Activated CD8-positive, alpha-beta T cell treated with anti-CD3 and anti-CD28 coated beads, Interleukin-2, amount 10 ng/mL, durations not matched to agents 7 days and 5 days (primary cell): ENCODE results near the gene PTPRH. TPM values are rescaled to one million over a fixed set of nuclear protein-coding genes. Genes with fewer than 3 reads are reported as not detected.

ENCODE experiments used
- ATAC-seq: fragments of 150-1000 bp; cut with Tn5 transposase; one replicate; pipeline ENCODE4 v1.10.0; 2021; ENCODE audit warnings: moderate library complexity
- CTCF ChIA-PET: fragments of 350-600 bp; sonication (Branson Sonifier 250); formaldehyde crosslinking; loops from one replicate; lab custom pipeline; 2021; ENCODE audit warnings: antibody characterized with exemption; lab: Charles Lee
- POLR2A ChIA-PET: fragments of 350-600 bp; sonication (Branson Sonifier 250); formaldehyde crosslinking; loops from one replicate; lab custom pipeline; 2021; ENCODE audit warnings: antibody characterized with exemption; lab: Charles Lee
- DNase-seq: peaks from one replicate; pipeline ENCODE4 v3.0.0-alpha.2; 2020
- H3K27ac Mint-ChIP-seq: one replicate; pipeline ENCODE4 v1.8.0; 2021; ENCODE audit warnings: mild to moderate bottlenecking, mixed read lengths
- H3K27me3 Mint-ChIP-seq: one replicate; pipeline ENCODE4 v1.8.0; 2021; ENCODE audit warnings: low read depth, mixed read lengths
- H3K36me3 Mint-ChIP-seq: one replicate; pipeline ENCODE4 v1.8.0; 2021; ENCODE audit warnings: low read depth, mixed read lengths
- H3K4me1 Mint-ChIP-seq: one replicate; pipeline ENCODE4 v1.8.0; 2021; ENCODE audit warnings: low read depth, mixed read lengths
- H3K4me3 Mint-ChIP-seq: one replicate; pipeline ENCODE4 v1.8.0; 2021; ENCODE audit warnings: mild to moderate bottlenecking, mixed read lengths
- H3K9me3 Mint-ChIP-seq: one replicate; pipeline ENCODE4 v1.8.0; 2022; ENCODE audit warnings: mixed read lengths; ENCODE audit not compliant: insufficient read depth
- total RNA-seq, 2 experiments: library from RNA; stranded (reverse); gene quantifications; one replicate each; pipeline ENCODE4 v1.2.3, GENCODE V29; 2021

PTPRH gene
- total RNA-seq, 2 experiments from 2014 or later = not detected

GRCh38 chr19:55146705-55147273 lies 62.5 kb downstream of the PTPRH start:
- peaks cover 45% of the 10 kb centered on the region for H3K27me3 Mint-ChIP-seq
- no peak overlapping the region for H3K27ac Mint-ChIP-seq
- POLR2A ChIA-PET = interaction anchor here (0.6 kb wide), 1 partner anchor 219 kb away, joined by 4 read pairs; no protein-coding TSS in a partner anchor
- peaks cover 5% of the 10 kb centered on the region for H3K9me3 Mint-ChIP-seq
- CTCF ChIA-PET = interaction anchor here (1.1 to 1.9 kb wide), 2 partner anchors 13 to 20 kb away, joined by 3 to 8 read pairs; no protein-coding TSS in a partner anchor
- H3K4me1 Mint-ChIP-seq = peaks cover 12% of the 10 kb centered on the region
- H3K36me3 Mint-ChIP-seq = peaks cover under 1% of the 10 kb centered on the region
- peak; percentile 30 for ATAC-seq
- H3K4me3 Mint-ChIP-seq = no peak overlapping the region
- DNase-seq = no peak

DNA sequence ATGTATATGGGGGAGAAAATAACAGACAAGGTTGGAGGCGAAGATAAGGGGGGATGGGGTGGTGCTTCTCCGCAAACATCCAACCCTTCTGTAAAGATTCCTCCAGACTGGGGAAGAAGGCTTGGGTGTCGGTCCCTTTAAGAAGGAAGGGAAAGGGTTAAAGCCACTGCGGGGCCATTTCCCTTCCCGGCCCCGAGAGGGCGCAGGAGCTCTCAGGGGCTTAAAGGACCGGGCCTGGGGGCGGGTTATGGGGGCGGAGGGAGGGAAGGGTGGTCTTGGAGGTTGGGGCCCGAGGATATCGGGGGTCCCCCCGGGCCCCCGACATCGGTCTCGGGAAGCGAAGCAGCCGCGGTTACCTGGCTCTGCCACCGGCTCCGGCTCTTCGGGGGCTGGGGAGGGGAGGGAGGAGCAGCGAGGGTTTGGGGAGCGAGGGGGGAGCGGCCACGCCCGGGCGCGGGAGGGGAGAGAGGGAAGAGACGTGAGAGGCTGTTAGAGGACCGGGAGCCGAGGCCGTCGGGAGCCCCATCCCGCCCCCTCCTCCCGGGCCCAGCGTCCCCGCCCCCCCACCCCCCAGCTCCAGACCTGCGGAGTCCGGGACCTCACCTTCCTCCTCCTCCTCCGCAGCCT lies 63.1 kb downstream of the PTPRH start:
- Mint-ChIP-seq H3K27me3 (peaks cover 47% of the 10 kb centered on the region), H3K36me3 (no peaks in the 10 kb centered on the region), H3K4me1 (peaks cover 7% of the 10 kb centered on the region), H3K4me3 (no peak overlapping the region), H3K9me3 (no peaks in the 10 kb centered on the region), H3K27ac (no peak overlapping the region)
- CTCF ChIA-PET = interaction anchor here (1.1 to 1.9 kb wide), 3 partner anchors 10 to 21 kb away, joined by 3 to 8 read pairs (median 4); no protein-coding TSS in a partner anchor
- DNase-seq = peak; percentile 43
- peak; percentile 20 for ATAC-seq
- POLR2A ChIA-PET = no interaction called here

- Mint-ChIP-seq H3K4me1 (peaks cover 7% of the 10 kb centered on the region), H3K9me3 (no peaks in the 10 kb centered on the region), H3K27me3 (peaks cover 45% of the 10 kb centered on the region), H3K4me3 (no peak overlapping the region), H3K27ac (no peak overlapping the region), H3K36me3 (no peaks in the 10 kb centered on the region)
- ChIA-PET POLR2A (no interaction called here), CTCF (interaction anchor here (1.1 kb wide), 1 partner anchor 9 kb away, joined by 4 read pairs; no protein-coding TSS in a partner anchor)
- DNase-seq (no peak), ATAC-seq (no peak)
Observed at GRCh38 chr19:55145232-55145631, 64.1 kb downstream of the PTPRH start.

- no peak for DNase-seq
- CTCF ChIA-PET = interaction anchor here (0.6 to 4.8 kb wide), 15 partner anchors 10 to 489 kb away, joined by 3 to 38 read pairs (median 3); partner anchors contain the start of genes PPP1R12C and TMEM238
- POLR2A ChIA-PET = no interaction called here
Observed at GRCh38 chr19:55141696-55142095, 67.6 kb downstream of the PTPRH start.

DNA sequence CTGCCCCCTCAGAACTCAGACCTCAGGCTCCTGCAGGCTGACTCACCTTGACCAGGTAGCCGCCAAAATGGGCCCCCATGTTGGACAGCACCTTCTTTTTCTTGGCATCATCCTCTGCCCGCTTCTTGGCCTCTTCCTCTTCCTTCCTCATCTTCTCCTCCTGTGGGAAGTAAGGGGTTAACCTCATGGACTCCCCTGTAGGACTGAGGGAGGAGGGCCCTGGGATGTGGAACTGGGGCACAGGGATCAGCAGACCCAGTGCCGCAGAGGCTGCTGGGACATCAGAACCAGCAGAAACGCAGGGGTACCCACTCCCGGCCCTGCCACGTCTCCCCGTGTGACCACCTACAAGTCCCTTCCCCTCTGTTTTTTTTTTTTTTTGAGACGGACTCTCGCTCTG lies 71.4 kb downstream of the PTPRH start:
- peaks cover 6% of the 10 kb centered on the region for H3K27me3 Mint-ChIP-seq
- POLR2A ChIA-PET = no interaction called here
- CTCF ChIA-PET = no interaction called here
- H3K9me3 Mint-ChIP-seq = no peaks in the 10 kb centered on the region
- no peak overlapping the region for H3K27ac Mint-ChIP-seq
- DNase-seq (no peak), ATAC-seq (no peak)
- no peaks in the 10 kb centered on the region for H3K36me3 Mint-ChIP-seq
- H3K4me1 Mint-ChIP-seq = peaks cover 2% of the 10 kb centered on the region
- H3K4me3 Mint-ChIP-seq = no peak overlapping the region

More at GRCh38 chr19:55141696-55142095, 67.6 kb downstream of the PTPRH start:
- H3K4me3 Mint-ChIP-seq = no peak overlapping the region
- ATAC-seq = no peak
- H3K27me3 Mint-ChIP-seq = peaks cover 20% of the 10 kb centered on the region
- H3K36me3 Mint-ChIP-seq = no peaks in the 10 kb centered on the region
- peaks cover 7% of the 10 kb centered on the region for H3K4me1 Mint-ChIP-seq
- H3K27ac Mint-ChIP-seq = no peak overlapping the region
- no peaks in the 10 kb centered on the region for H3K9me3 Mint-ChIP-seq

- ChIA-PET POLR2A (no interaction called here), CTCF (interaction anchor here (0.8 to 1.2 kb wide), 4 partner anchors 9 to 368 kb away, joined by 3 to 5 read pairs (median 4); no protein-coding TSS in a partner anchor)
- DNase-seq = no peak
- no peaks in the 10 kb centered on the region for H3K36me3 Mint-ChIP-seq
- no peak overlapping the region for H3K27ac Mint-ChIP-seq
- no peak overlapping the region for H3K4me3 Mint-ChIP-seq
- no peaks in the 10 kb centered on the region for H3K9me3 Mint-ChIP-seq
- peaks cover 10% of the 10 kb centered on the region for H3K27me3 Mint-ChIP-seq
- no peaks in the 10 kb centered on the region for H3K4me1 Mint-ChIP-seq
- ATAC-seq = no peak
Observed at GRCh38 chr19:55136399-55137102, 72.8 kb downstream of the PTPRH start.

DNA sequence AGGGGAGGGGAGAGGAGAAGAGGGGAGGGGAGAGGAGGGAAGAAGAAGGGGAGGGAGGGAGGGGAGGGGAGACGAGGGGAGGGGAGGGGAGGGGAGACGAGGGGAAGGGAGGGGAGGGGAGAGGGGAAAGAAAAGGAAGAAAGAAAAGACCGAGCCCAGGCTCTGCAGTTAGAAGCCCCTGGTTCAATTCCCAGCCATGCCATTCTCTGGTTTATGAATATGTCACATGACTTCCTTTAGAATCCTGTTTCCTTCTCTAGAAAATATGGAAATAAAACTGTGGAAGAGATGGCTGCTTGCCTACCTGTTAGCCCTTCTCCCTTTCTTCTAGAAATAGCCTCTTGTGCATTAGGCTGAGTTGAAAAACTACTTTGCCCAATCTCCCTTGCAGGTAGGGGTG lies 74.6 kb downstream of the PTPRH start:
- no peak for ATAC-seq
- peaks cover 15% of the 10 kb centered on the region for H3K27me3 Mint-ChIP-seq
- no peaks in the 10 kb centered on the region for H3K9me3 Mint-ChIP-seq

GRCh38 chr19:55133639-55134444 lies 75.5 kb downstream of the PTPRH start:
- ChIA-PET POLR2A (no interaction called here), CTCF (interaction anchor here (1.0 kb wide), 1 partner anchor 45 kb away, joined by 3 read pairs; no protein-coding TSS in a partner anchor)
- no peaks in the 10 kb centered on the region for H3K4me1 Mint-ChIP-seq
- H3K9me3 Mint-ChIP-seq = no peaks in the 10 kb centered on the region
- H3K4me3 Mint-ChIP-seq = no peak overlapping the region
- H3K27ac Mint-ChIP-seq = no peak overlapping the region
- no peaks in the 10 kb centered on the region for H3K36me3 Mint-ChIP-seq
- H3K27me3 Mint-ChIP-seq = peaks cover 15% of the 10 kb centered on the region
- DNase-seq (no peak), ATAC-seq (no peak)

More for the DNA sequence above, 74.6 kb downstream of the PTPRH start:
- H3K4me3 Mint-ChIP-seq = no peak overlapping the region
- POLR2A ChIA-PET = no interaction called here
- H3K36me3 Mint-ChIP-seq = no peaks in the 10 kb centered on the region
- CTCF ChIA-PET = no interaction called here
- H3K4me1 Mint-ChIP-seq = no peaks in the 10 kb centered on the region
- DNase-seq = no peak
- no peak overlapping the region for H3K27ac Mint-ChIP-seq

DNA sequence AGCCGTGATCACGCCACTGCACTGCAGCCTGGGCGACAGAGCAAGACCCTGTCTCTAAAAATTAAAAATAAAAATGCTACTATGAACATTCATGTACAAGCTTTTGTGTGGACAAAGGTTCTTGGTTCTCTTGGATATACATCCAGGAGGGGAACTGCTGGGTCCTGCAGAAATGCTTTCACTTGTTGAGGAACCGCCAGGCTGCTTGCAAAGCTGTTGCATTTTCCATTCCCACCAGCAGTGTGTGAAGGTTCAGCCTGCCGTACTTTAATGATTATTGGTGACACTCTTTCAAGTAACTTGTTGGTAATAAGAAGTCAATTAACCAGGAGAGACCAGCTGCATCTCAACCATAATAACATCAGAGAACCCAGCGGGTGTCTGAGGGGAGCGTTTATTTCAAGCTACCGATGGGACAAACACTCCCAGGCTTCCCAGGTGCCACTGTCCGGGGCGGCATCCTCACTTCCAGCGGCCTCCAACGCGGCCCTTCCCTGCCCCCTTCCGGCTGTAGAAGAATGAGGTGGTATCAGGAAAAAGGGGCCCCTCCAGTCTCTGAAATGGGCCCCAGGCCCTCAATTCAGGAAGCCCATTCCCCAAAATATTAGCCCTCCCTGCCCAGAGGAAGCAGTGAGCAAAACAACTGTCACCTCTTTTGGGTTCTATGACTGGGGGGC lies 76.7 kb downstream of the PTPRH start:
- DNase-seq (no peak), ATAC-seq (no peak)
- ChIA-PET POLR2A (no interaction called here), CTCF (interaction anchor here (1.0 to 1.7 kb wide), 2 partner anchors 43 to 251 kb away, joined by 3 to 8 read pairs; no protein-coding TSS in a partner anchor)
- H3K9me3 Mint-ChIP-seq = no peaks in the 10 kb centered on the region
- no peak overlapping the region for H3K4me3 Mint-ChIP-seq
- no peaks in the 10 kb centered on the region for H3K36me3 Mint-ChIP-seq
- peaks cover 15% of the 10 kb centered on the region for H3K27me3 Mint-ChIP-seq
- H3K27ac Mint-ChIP-seq = no peak overlapping the region
- H3K4me1 Mint-ChIP-seq = no peaks in the 10 kb centered on the region

- ATAC-seq = no peak
- H3K27ac Mint-ChIP-seq = no peak overlapping the region
- H3K27me3 Mint-ChIP-seq = peaks cover 18% of the 10 kb centered on the region
- H3K4me1 Mint-ChIP-seq = no peaks in the 10 kb centered on the region
- ChIA-PET CTCF (interaction anchor here (1.7 kb wide), 1 partner anchor 250 kb away, joined by 8 read pairs; no protein-coding TSS in a partner anchor), POLR2A (no interaction called here)
- no peak overlapping the region for H3K4me3 Mint-ChIP-seq
- H3K9me3 Mint-ChIP-seq = no peaks in the 10 kb centered on the region
- H3K36me3 Mint-ChIP-seq = no peaks in the 10 kb centered on the region
- DNase-seq = no peak
Observed at GRCh38 chr19:55131421-55131820, 77.9 kb downstream of the PTPRH start.
